Measurements from ENCODE around the gene PTPRQ.

DNA sequence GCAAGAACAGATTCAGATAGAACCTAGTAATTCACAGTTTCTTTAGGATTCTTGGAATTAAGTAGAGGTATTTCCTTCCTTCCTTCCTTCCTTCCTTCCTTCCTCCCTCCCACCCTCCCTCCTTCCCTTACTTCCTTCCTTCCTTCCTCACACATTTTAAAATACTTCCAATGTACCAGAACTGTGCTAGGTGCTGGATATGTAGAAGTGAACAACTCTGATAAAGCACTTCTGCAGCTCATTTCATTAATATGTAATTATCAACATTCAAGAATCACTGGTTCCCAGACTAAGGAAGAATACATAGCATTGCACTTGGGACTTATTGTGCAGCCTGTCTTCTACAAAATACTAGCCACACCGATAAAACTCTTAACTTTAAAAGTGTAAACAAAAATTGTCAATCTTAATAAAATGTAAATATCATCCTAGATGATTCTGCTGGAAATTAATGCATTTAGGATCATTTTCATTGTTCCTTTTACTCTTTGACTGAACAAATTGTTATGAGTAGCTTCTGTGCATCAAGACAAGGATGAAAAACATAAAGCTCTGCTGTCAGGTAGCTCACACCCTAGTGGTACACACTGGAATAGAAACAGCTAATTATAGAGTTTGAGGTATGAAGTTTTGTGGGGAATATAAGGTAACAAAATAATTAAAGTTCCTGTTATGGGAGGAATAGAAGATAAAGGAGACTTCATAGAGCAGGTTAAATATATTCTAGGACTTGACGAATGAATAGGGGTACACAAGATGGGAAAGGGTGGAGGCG lies 163.5 kb downstream of the PTPRQ start:
- TF ChIP-seq, protein P1, sequence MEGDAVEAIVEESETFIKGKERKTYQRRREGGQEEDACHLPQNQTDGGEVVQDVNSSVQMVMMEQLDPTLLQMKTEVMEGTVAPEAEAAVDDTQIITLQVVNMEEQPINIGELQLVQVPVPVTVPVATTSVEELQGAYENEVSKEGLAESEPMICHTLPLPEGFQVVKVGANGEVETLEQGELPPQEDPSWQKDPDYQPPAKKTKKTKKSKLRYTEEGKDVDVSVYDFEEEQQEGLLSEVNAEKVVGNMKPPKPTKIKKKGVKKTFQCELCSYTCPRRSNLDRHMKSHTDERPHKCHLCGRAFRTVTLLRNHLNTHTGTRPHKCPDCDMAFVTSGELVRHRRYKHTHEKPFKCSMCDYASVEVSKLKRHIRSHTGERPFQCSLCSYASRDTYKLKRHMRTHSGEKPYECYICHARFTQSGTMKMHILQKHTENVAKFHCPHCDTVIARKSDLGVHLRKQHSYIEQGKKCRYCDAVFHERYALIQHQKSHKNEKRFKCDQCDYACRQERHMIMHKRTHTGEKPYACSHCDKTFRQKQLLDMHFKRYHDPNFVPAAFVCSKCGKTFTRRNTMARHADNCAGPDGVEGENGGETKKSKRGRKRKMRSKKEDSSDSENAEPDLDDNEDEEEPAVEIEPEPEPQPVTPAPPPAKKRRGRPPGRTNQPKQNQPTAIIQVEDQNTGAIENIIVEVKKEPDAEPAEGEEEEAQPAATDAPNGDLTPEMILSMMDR (IDR thresholded peaks at IDR 0.05): no peak
- TF ChIP-seq POLR2A (IDR thresholded peaks at IDR 0.05): no peak
- TF ChIP-seq EP300 (IDR thresholded peaks at IDR 0.05): no peak

All from tibial nerve (tissue), 4 donors.